ENCODE results near the gene LOXL4. TPM values are rescaled to one million over a fixed set of nuclear protein-coding genes. Genes with fewer than 3 reads are reported as not detected.

The LOXL4 gene
- total and polyA plus RNA-seq, 4 donors: 3.9 to 29.9 (median 11.1) TPM

DNA sequence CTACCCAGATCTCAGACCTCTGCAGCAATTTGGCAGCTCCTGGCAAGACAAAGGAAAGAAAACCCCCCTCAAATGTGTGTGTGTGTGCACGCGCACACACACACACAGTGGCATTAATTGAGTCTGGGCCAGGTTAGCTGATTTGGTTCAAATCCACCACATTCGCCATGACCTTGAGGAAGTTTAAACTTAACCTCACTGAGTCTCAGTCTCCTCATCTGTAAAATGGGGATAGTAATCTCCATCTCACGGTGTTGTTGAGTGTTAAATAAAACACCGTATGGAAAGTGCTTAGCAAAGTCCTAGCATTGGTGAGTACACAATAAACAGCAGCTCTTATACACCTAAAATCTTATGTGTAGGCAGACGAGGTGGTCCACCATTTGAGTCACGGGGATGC lies 4.9 kb downstream of the LOXL4 start:
- no peaks in the 10 kb centered on the region for H3K36me3 ChIP-seq (ENCODE audit: control insufficient read depth in 1 of 2, insufficient read depth in 2 of 2, low read length in 1 of 2)
- no peaks in the 10 kb centered on the region for H3K9me3 ChIP-seq (ENCODE audit: control insufficient read depth, low read length)
- no peak overlapping the region for H3K27ac ChIP-seq (ENCODE audit: low read depth in 1 of 2, low read length in 2 of 2)
- ATAC-seq (ENCODE audit: low FRiP score): no peak
- no peak overlapping the region for H3K4me3 ChIP-seq (ENCODE audit: low read length in 2 of 2)
- no peaks in the 10 kb centered on the region for H3K4me1 ChIP-seq (ENCODE audit: control insufficient read depth in 1 of 2, insufficient read depth in 2 of 2, low read length in 2 of 2)
- DNase-seq: no peak
- WGBS, 2 donors: 95 to 96% methylated on average over 7 of the region's 7 CpGs
- intact Hi-C loops (cut with DNase I): loop anchor here in 1 of 2 donors (10.0 kb wide), 1 partner anchor 152 kb away; the partner anchor contains the start of gene PYROXD2
- no peaks in the 10 kb centered on the region for H3K27me3 ChIP-seq (ENCODE audit: control insufficient read depth in 1 of 2, insufficient read depth in 2 of 2, low read length in 1 of 2)

DNA sequence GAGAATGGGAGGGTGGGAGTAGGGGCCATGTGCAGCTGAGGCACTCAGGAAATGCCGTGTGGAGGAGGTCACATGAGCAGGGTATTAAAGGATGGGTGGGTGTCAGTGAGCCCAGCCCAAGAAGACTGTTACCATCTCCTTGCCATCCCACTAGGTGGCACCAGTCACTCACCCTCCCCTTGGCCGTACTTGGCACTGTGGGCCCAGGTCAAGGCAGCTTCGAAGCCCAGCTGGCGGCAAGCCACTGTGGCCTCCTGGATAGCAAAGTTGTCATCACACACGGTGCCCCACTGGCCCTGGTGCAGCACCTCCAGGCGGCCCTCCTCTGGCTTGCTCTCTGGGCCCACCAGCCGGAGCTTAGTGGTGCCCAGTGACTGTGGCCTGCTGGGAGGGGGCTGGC lies 5.4 kb downstream of the LOXL4 start:
- intact Hi-C loops (cut with DNase I): loop anchor here in 1 of 2 donors (1.0 to 10.0 kb wide), 2 partner anchors 47 to 152 kb away; partner anchors contain the start of gene PYROXD2
- no peaks in the 10 kb centered on the region for H3K9me3 ChIP-seq (ENCODE audit: control insufficient read depth, low read length)
- ATAC-seq (ENCODE audit: low FRiP score) (no peak), DNase-seq (no peak)
- 71 to 76% methylated on average over 7 of the region's 7 CpGs for whole genome bisulfite sequencing, 2 donors
- H3K27me3 ChIP-seq (ENCODE audit: control insufficient read depth in 1 of 2, insufficient read depth in 2 of 2, low read length in 1 of 2): no peaks in the 10 kb centered on the region
- H3K4me3 ChIP-seq (ENCODE audit: low read length in 2 of 2): no peak overlapping the region
- no peak overlapping the region for H3K27ac ChIP-seq (ENCODE audit: low read depth in 1 of 2, low read length in 2 of 2)
- no peaks in the 10 kb centered on the region for H3K4me1 ChIP-seq (ENCODE audit: control insufficient read depth in 1 of 2, insufficient read depth in 2 of 2, low read length in 2 of 2)
- no peaks in the 10 kb centered on the region for H3K36me3 ChIP-seq (ENCODE audit: control insufficient read depth in 1 of 2, insufficient read depth in 2 of 2, low read length in 1 of 2)

DNA sequence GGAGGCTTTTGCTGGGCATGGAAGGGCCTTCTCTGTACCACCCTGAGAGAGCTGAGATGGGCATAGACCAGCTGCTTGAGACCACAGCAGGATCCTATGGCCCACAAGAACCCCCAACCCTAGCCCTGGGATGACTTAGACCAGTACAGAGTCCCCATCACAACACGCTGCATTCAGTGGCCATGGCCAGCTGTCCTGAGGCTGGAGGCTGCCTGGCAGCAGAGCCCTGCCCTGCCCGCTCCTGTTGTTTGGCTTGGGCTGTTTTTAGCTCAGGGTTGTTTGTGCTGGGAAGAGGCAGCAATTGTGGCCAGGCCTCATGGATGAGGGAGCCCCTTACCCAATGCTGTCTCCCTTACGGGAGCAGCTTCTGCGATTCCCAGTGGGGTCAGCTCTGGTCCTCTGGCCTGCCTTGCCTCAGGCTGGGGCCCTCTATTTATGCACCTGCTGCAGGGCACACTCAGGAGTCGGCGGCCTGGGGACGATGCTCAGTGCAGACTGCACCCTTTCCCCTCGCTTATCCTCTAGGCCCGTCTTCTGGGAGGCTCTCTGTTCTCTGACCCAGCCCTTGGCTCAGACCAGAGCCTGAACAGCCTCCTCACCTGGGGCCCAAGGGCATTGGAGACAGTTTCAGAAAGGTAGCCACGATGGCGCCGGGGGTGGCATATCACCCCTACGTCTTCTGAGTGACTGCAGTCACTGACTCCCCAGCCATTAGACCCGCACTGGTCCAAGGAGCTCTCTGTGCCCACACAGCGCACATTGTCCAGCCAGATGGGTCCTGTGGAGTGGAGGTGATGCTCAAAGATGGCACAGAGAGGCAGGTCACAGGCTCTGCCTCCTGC lies 6.3 kb downstream of the LOXL4 start:
- DNase-seq (no peak), ATAC-seq (ENCODE audit: low FRiP score) (no peak)
- intact Hi-C loops (cut with DNase I): loop anchor here in 1 of 2 donors (1.0 to 10.0 kb wide), 2 partner anchors 48 to 153 kb away; partner anchors contain the start of gene PYROXD2
- Histone ChIP-seq H3K36me3 (ENCODE audit: control insufficient read depth in 1 of 2, insufficient read depth in 2 of 2, low read length in 1 of 2) (no peaks in the 10 kb centered on the region), H3K4me3 (ENCODE audit: low read length in 2 of 2) (no peak overlapping the region), H3K9me3 (ENCODE audit: control insufficient read depth, low read length) (no peaks in the 10 kb centered on the region), H3K4me1 (ENCODE audit: control insufficient read depth in 1 of 2, insufficient read depth in 2 of 2, low read length in 2 of 2) (no peaks in the 10 kb centered on the region), H3K27me3 (ENCODE audit: control insufficient read depth in 1 of 2, insufficient read depth in 2 of 2, low read length in 1 of 2) (no peaks in the 10 kb centered on the region), H3K27ac (ENCODE audit: low read depth in 1 of 2, low read length in 2 of 2) (no peak overlapping the region)
- WGBS, 2 donors: 62 to 64% methylated on average over 15 of the region's 15 CpGs

DNA sequence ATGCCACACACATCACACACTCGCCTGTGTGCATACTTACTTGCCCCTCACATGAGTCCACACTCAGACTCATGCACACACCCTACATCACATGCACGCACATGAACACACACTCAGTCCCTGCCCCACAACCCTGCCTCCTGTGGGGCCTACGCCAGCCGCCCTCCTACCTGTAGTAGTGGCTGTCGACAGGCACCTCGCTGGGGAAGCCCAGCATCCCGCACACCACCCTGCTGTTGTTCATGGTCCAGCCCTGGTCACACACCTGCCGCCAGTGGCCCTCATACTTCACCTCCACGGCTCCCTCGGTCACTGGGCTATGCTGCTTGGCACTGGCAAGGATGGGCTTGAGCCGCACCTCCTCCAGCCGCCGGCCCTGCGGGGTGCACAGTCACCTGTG lies 7.2 kb downstream of the LOXL4 start:
- Histone ChIP-seq H3K27ac (ENCODE audit: low read depth in 1 of 2, low read length in 2 of 2) (no peak overlapping the region), H3K27me3 (ENCODE audit: control insufficient read depth in 1 of 2, insufficient read depth in 2 of 2, low read length in 1 of 2) (no peaks in the 10 kb centered on the region), H3K9me3 (ENCODE audit: control insufficient read depth, low read length) (no peaks in the 10 kb centered on the region), H3K36me3 (ENCODE audit: control insufficient read depth in 1 of 2, insufficient read depth in 2 of 2, low read length in 1 of 2) (no peaks in the 10 kb centered on the region), H3K4me3 (ENCODE audit: low read length in 2 of 2) (no peak overlapping the region), H3K4me1 (ENCODE audit: control insufficient read depth in 1 of 2, insufficient read depth in 2 of 2, low read length in 2 of 2) (no peaks in the 10 kb centered on the region)
- intact Hi-C loops (cut with DNase I): loop anchor here in 1 of 2 donors (10.0 kb wide), 1 partner anchor 154 kb away; the partner anchor contains the start of gene PYROXD2
- WGBS, 2 donors: 90 to 93% methylated on average over 14 of the region's 14 CpGs
- ATAC-seq (ENCODE audit: low FRiP score) (no peak), DNase-seq (no peak)

DNA sequence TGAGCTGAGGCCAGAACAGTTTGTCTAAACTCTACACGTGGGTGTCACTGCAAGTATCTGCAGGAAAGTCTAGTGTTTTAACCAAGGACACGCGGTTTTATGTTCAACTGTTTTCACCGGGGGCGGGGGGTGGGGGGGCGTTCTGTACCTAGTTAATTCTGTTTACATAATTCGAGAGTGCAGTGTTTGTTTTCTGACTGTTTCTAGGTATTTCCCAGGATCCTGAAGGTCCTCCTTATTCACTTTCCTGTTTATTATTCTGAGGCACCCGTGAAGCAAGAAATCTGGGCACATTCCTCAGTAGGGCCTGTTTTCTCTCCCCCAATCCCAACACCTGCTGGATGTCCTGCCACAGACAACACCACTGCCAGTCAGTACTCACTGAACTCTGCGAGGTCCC lies 7.6 kb downstream of the LOXL4 start:
- H3K4me3 ChIP-seq (ENCODE audit: low read length in 2 of 2): no peak overlapping the region
- DNase-seq: no peak
- no peak overlapping the region for H3K27ac ChIP-seq (ENCODE audit: low read depth in 1 of 2, low read length in 2 of 2)
- WGBS, 2 donors: 62 to 70% methylated on average over 9 of the region's 9 CpGs
- no peak for ATAC-seq (ENCODE audit: low FRiP score)
- H3K4me1 ChIP-seq (ENCODE audit: control insufficient read depth in 1 of 2, insufficient read depth in 2 of 2, low read length in 2 of 2): no peaks in the 10 kb centered on the region
- no peaks in the 10 kb centered on the region for H3K36me3 ChIP-seq (ENCODE audit: control insufficient read depth in 1 of 2, insufficient read depth in 2 of 2, low read length in 1 of 2)
- no peaks in the 10 kb centered on the region for H3K27me3 ChIP-seq (ENCODE audit: control insufficient read depth in 1 of 2, insufficient read depth in 2 of 2, low read length in 1 of 2)
- no peaks in the 10 kb centered on the region for H3K9me3 ChIP-seq (ENCODE audit: control insufficient read depth, low read length)
- intact Hi-C loops (cut with DNase I): loop anchor here in 1 of 2 donors (10.0 kb wide), 1 partner anchor 154 kb away; the partner anchor contains the start of gene PYROXD2

DNA sequence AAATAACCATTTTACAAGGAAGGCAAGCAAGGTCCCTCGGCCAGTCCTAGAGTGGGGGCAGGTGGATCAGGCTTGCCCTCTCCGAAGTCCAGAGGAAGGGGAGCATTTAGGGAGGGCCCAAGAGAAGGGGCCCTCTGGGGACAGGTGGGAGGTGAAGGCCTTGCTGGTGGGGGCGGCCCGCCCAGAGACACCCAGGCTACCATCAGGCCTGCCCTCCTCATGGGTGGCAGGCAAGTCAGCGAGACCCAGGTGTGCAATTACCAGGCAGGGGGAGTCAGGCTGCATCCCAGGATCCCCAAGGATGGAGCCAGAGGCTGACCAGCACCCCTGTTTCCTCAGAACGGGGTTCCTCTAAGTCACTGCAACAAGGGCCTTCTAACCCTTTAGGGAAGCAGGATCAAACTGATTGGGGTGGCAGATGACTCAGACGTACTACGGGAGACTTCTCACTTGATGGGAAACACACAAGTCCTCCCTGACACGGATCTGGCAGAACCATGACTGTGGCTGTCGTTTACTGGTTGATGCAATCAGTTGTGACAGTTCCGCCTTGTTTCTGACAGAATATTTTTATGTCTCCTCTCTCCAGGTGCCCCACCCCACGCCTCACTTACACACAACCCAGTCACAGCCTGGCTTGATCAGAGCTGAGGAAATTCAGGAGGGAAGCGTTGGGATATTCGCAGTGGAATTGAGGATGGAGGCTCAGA lies 8.2 kb downstream of the LOXL4 start:
- Histone ChIP-seq H3K36me3 (ENCODE audit: control insufficient read depth in 1 of 2, insufficient read depth in 2 of 2, low read length in 1 of 2) (no peaks in the 10 kb centered on the region), H3K27ac (ENCODE audit: low read depth in 1 of 2, low read length in 2 of 2) (no peak overlapping the region), H3K27me3 (ENCODE audit: control insufficient read depth in 1 of 2, insufficient read depth in 2 of 2, low read length in 1 of 2) (no peaks in the 10 kb centered on the region), H3K9me3 (ENCODE audit: control insufficient read depth, low read length) (no peaks in the 10 kb centered on the region), H3K4me1 (ENCODE audit: control insufficient read depth in 1 of 2, insufficient read depth in 2 of 2, low read length in 2 of 2) (no peaks in the 10 kb centered on the region), H3K4me3 (ENCODE audit: low read length in 2 of 2) (no peak overlapping the region)
- WGBS, 2 donors: 89 to 90% methylated on average over 14 of the region's 14 CpGs
- intact Hi-C loops (cut with DNase I): loop anchor here in 1 of 2 donors (10.0 kb wide), 1 partner anchor 155 kb away; the partner anchor contains the start of gene PYROXD2
- no peak for DNase-seq
- ATAC-seq (ENCODE audit: low FRiP score): no peak

DNA sequence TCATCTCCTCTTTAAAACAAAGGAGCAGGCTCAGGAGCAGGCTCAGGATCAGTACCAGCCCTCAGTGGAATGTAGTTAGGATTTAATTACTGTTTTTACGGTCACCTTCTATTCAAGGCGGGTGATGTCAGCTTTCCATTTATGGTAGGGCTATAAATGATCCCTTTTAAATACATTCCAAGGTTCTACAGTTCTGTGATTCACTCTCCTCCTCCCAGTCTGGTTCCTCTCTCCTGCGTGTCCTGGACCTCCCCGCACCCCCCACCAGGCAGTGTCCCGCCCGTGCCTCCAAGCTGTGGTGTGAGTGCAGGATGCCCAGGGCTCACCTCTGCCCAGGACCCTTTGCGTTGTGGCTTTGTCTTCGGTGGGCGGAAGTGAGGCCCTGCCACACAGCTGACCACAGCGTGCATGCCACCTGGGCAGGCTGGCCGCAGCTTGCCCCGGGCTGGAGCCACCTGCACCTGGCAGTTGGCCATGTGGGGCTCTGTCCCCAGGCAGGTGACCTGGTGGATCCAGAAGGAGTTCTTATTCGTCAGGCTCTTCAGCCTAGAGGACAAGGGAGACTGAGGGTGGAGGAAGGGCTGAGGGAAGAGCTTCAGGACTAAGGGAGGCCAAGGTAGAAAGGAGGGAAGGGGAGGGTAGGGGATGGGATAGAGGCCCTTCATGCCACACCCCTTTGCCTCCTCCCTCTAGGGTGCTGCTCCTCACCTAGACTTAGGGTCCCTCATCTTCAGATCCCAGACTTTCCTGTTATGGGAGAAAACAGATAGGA lies 9.1 kb downstream of the LOXL4 start:
- H3K4me1 ChIP-seq (ENCODE audit: control insufficient read depth in 1 of 2, insufficient read depth in 2 of 2, low read length in 2 of 2): no peaks in the 10 kb centered on the region
- 66 to 67% methylated on average over 13 of the region's 13 CpGs for WGBS, 2 donors
- no peak for DNase-seq
- no peak overlapping the region for H3K4me3 ChIP-seq (ENCODE audit: low read length in 2 of 2)
- no peak overlapping the region for H3K27ac ChIP-seq (ENCODE audit: low read depth in 1 of 2, low read length in 2 of 2)
- no peaks in the 10 kb centered on the region for H3K9me3 ChIP-seq (ENCODE audit: control insufficient read depth, low read length)
- intact Hi-C loops (cut with DNase I): no loop called here
- H3K27me3 ChIP-seq (ENCODE audit: control insufficient read depth in 1 of 2, insufficient read depth in 2 of 2, low read length in 1 of 2): no peaks in the 10 kb centered on the region
- no peaks in the 10 kb centered on the region for H3K36me3 ChIP-seq (ENCODE audit: control insufficient read depth in 1 of 2, insufficient read depth in 2 of 2, low read length in 1 of 2)
- ATAC-seq (ENCODE audit: low FRiP score): no peak

DNA sequence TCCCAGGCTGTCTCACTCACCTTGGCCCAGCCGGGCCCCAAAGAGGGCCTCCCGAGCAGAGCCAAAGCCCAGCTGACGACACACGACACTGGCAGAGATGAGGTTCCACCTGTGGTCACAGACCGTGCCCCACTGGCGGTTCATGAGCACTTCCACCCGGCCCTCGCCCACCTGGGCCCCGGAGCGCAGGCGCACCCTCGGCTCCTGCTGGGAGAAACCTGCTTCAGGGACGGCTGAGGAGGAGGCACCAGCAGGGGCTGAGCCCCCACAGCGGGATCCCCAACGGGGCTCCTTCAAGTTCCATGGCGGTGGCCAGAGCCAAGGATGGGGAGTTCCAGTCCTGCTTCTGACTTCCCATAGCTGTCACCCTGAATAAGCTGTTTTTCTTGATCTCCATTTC lies 10.0 kb downstream of the LOXL4 start:
- intact Hi-C loops (cut with DNase I): no loop called here
- Histone ChIP-seq H3K27ac (ENCODE audit: low read depth in 1 of 2, low read length in 2 of 2) (no peak overlapping the region), H3K4me3 (ENCODE audit: low read length in 2 of 2) (no peak overlapping the region), H3K9me3 (ENCODE audit: control insufficient read depth, low read length) (no peaks in the 10 kb centered on the region), H3K4me1 (ENCODE audit: control insufficient read depth in 1 of 2, insufficient read depth in 2 of 2, low read length in 2 of 2) (no peaks in the 10 kb centered on the region), H3K27me3 (ENCODE audit: control insufficient read depth in 1 of 2, insufficient read depth in 2 of 2, low read length in 1 of 2) (no peaks in the 10 kb centered on the region), H3K36me3 (ENCODE audit: control insufficient read depth in 1 of 2, insufficient read depth in 2 of 2, low read length in 1 of 2) (no peaks in the 10 kb centered on the region)
- 95 to 97% methylated on average over 16 of the region's 16 CpGs for WGBS, 2 donors
- ATAC-seq (ENCODE audit: low FRiP score) (no peak), DNase-seq (no peak)

Measured in aorta (tissue), 5 donors.